Calu3 (cell line): ENCODE measurements around the gene CFAP77. TPM values are rescaled to one million over a fixed set of nuclear protein-coding genes. Genes with fewer than 3 reads are reported as not detected.

ENCODE experiments used
- BruUV-seq: library from RNA; stranded (reverse); fragments of 400-500 nt; replicated peaks from 2 replicates; lab custom pipeline; 2021; lab: Mats Ljungman, UMichigan
- CTCF ChIA-PET: fragments of 300-600 bp; sonication (Branson Sonifier 250); formaldehyde crosslinking; loops from one replicate; lab custom pipeline; 2022; ENCODE audit warnings: antibody characterized with exemption; lab: Charles Lee
- DNase-seq: peaks from one replicate; pipeline ENCODE4 v3.0.0; 2022
- H3K27ac Mint-ChIP-seq: one replicate; pipeline ENCODE4 v1.8.0; 2022; ENCODE audit warnings: mixed read lengths; ENCODE audit not compliant: unreplicated experiment
- H3K27me3 Mint-ChIP-seq: one replicate; pipeline ENCODE4 v1.8.0; 2022; ENCODE audit warnings: mixed read lengths; ENCODE audit not compliant: unreplicated experiment
- H3K36me3 Mint-ChIP-seq: one replicate; pipeline ENCODE4 v1.8.0; 2022; ENCODE audit warnings: mild to moderate bottlenecking, moderate library complexity, mixed read lengths; ENCODE audit not compliant: insufficient read depth, unreplicated experiment
- H3K4me1 Mint-ChIP-seq: one replicate; pipeline ENCODE4 v1.8.0; 2022; ENCODE audit warnings: mild to moderate bottlenecking, low read depth, mixed read lengths; ENCODE audit not compliant: unreplicated experiment
- H3K4me3 Mint-ChIP-seq: one replicate; pipeline ENCODE4 v1.8.0; 2022; ENCODE audit warnings: mild to moderate bottlenecking, low read depth, moderate library complexity, mixed read lengths; ENCODE audit not compliant: unreplicated experiment
- H3K9me3 Mint-ChIP-seq: one replicate; pipeline ENCODE4 v1.8.0; 2022; ENCODE audit warnings: low read depth, mixed read lengths; ENCODE audit not compliant: unreplicated experiment
- intact Hi-C: fragments of 100-400 bp; cut with micrococcal nuclease; formaldehyde crosslinking; loops from one replicate; pipeline ENCODE4 v1.10.0; 2022; ENCODE audit not compliant: unreplicated experiment
- total RNA-seq: library from RNA; stranded (reverse); gene quantifications from 2 replicates; pipeline ENCODE4 v1.2.3, GENCODE V29; 2022
- TF ChIP-seq, protein P1 (sequence below): fragments of 200-600 bp; IDR thresholded peaks from one replicate; pipeline ENCODE4 v1.8.0; 2022; ENCODE audit warnings: antibody characterized with exemption; ENCODE audit not compliant: unreplicated experiment

Gene CFAP77
- total RNA-seq, 1 experiment from 2014 or later: not detected

GRCh38 chr9:132514821-132515220 is 104.8 kb downstream of the CFAP77 start:
- Mint-ChIP-seq H3K4me1 (no peaks in the 10 kb centered on the region), H3K4me3 (no peak overlapping the region), H3K36me3 (no peaks in the 10 kb centered on the region), H3K27ac (no peak overlapping the region), H3K9me3 (no peaks in the 10 kb centered on the region), H3K27me3 (no peaks in the 10 kb centered on the region)
- TF ChIP-seq, protein P1, sequence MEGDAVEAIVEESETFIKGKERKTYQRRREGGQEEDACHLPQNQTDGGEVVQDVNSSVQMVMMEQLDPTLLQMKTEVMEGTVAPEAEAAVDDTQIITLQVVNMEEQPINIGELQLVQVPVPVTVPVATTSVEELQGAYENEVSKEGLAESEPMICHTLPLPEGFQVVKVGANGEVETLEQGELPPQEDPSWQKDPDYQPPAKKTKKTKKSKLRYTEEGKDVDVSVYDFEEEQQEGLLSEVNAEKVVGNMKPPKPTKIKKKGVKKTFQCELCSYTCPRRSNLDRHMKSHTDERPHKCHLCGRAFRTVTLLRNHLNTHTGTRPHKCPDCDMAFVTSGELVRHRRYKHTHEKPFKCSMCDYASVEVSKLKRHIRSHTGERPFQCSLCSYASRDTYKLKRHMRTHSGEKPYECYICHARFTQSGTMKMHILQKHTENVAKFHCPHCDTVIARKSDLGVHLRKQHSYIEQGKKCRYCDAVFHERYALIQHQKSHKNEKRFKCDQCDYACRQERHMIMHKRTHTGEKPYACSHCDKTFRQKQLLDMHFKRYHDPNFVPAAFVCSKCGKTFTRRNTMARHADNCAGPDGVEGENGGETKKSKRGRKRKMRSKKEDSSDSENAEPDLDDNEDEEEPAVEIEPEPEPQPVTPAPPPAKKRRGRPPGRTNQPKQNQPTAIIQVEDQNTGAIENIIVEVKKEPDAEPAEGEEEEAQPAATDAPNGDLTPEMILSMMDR: no peak
- no peak for DNase-seq
- BruUV-seq: no TSS peak
- CTCF ChIA-PET: no interaction called here
- intact Hi-C loops: no loop called here

- Mint-ChIP-seq H3K9me3 (no peaks in the 10 kb centered on the region), H3K4me1 (no peaks in the 10 kb centered on the region), H3K27ac (no peak overlapping the region), H3K4me3 (no peak overlapping the region), H3K36me3 (no peaks in the 10 kb centered on the region), H3K27me3 (no peaks in the 10 kb centered on the region)
- no TSS peak for BruUV-seq
- TF ChIP-seq, protein P1: no peak
- CTCF ChIA-PET: no interaction called here
- DNase-seq: no peak
- intact Hi-C loops: no loop called here
These were observed 106.3 kb downstream of the CFAP77 start for GRCh38 chr9:132516301-132516700.

- no TSS peak for BruUV-seq
- Mint-ChIP-seq H3K27me3 (no peaks in the 10 kb centered on the region), H3K9me3 (no peaks in the 10 kb centered on the region), H3K27ac (no peak overlapping the region), H3K4me3 (no peak overlapping the region), H3K36me3 (no peaks in the 10 kb centered on the region), H3K4me1 (no peaks in the 10 kb centered on the region)
- CTCF ChIA-PET: no interaction called here
- DNase-seq: no peak
- TF ChIP-seq, protein P1: no peak
- intact Hi-C loops: no loop called here
These were observed 106.9 kb downstream of the CFAP77 start for GRCh38 chr9:132516911-132517310.

DNA sequence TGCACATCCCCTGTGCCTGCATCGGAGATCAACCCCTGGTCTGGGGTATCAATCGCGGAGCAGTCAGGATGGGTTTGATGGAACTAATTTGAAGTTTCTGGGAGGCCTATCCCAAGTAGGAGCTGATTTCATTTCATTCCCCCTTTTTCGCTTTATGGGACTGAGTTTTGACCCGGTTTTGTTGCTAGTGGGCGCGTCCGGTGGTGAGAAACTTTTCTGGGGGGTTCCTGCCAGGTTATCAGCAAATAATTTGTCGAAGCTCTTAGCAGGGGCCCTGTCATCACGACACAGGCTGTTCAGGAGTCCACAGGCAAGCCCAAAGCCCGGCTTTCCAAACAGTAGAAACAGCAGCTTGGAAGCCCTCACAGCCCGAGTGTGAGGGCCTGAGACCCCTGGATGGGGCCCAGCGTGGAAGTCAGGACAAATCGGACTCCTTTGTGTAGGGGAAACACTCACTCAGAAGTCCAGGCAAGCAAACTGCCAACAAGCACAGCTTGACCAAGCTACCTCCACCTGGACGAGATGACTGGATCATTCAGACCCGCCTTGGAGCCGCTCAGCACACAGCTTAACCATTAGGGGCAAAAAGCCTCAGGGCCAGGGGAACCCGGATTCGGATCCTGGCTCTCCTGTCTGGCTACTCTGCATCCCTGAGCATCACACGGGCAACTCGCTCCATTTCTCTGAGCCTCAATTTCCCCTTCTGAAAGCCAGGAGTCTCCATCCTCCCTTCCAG is 108.0 kb downstream of the CFAP77 start:
- TF ChIP-seq, protein P1: no peak
- intact Hi-C loops: no loop called here
- Mint-ChIP-seq H3K4me3 (no peak overlapping the region), H3K27ac (no peak overlapping the region), H3K36me3 (no peaks in the 10 kb centered on the region), H3K4me1 (no peaks in the 10 kb centered on the region), H3K9me3 (no peaks in the 10 kb centered on the region), H3K27me3 (no peaks in the 10 kb centered on the region)
- CTCF ChIA-PET: no interaction called here
- no peak for DNase-seq
- no TSS peak for BruUV-seq
